ENCODE measurements around the gene AOPEP. TPM values are rescaled to one million over a fixed set of nuclear protein-coding genes. Genes with fewer than 3 reads are reported as not detected.

Gene AOPEP
- total RNA-seq, 1 experiment from 2014 or later = 14.4 TPM

GRCh38 chr9:95098391-95098921 lies 372.0 kb downstream of the AOPEP start:
- H3K4me3 Mint-ChIP-seq = no peak overlapping the region
- TF ChIP-seq ZNF317 (CRISPR knock-in tag; IDR thresholded peaks at IDR 0.05; ENCODE audit: borderline replicate concordance, low read depth) (no peak), SMAD3 (CRISPR knock-in tag; IDR thresholded peaks at IDR 0.05; ENCODE audit: borderline replicate concordance) (no peak), PRRX2 (CRISPR knock-in tag; IDR thresholded peaks at IDR 0.05) (no peak), E2F1 (CRISPR knock-in tag; IDR thresholded peaks at IDR 0.05) (no peak), AFF4 (CRISPR knock-in tag; IDR thresholded peaks at IDR 0.05; ENCODE audit: borderline replicate concordance) (no peak), EMX1 (CRISPR knock-in tag; IDR thresholded peaks at IDR 0.05) (no peak), ZNF219 (CRISPR knock-in tag; IDR thresholded peaks at IDR 0.05; ENCODE audit: borderline replicate concordance) (no peak), GRHL2 (CRISPR knock-in tag; IDR thresholded peaks at IDR 0.05; ENCODE audit: insufficient replicate concordance, severe bottlenecking) (no peak), NFYB (CRISPR knock-in tag; conservative IDR thresholded peaks at IDR 0.05; ENCODE audit: low read depth) (no peak), NFE2L1 (CRISPR knock-in tag; IDR thresholded peaks at IDR 0.05) (no peak), FOXP4 (CRISPR knock-in tag; IDR thresholded peaks at IDR 0.05) (no peak), TCF7 (CRISPR knock-in tag; IDR thresholded peaks at IDR 0.05; ENCODE audit: low read depth) (no peak), ZNF425 (CRISPR knock-in tag; conservative IDR thresholded peaks at IDR 0.05) (no peak), ATF1 (CRISPR knock-in tag; IDR thresholded peaks at IDR 0.05) (no peak), ERG (CRISPR knock-in tag; IDR thresholded peaks at IDR 0.05) (no peak), ZNF232 (CRISPR knock-in tag; IDR thresholded peaks at IDR 0.05) (no peak), JUN (CRISPR knock-in tag; IDR thresholded peaks at IDR 0.05) (no peak)

More at GRCh38 chr9:95098391-95098921, 372.0 kb downstream of the AOPEP start:
- Mint-ChIP-seq H3K36me3 (no peaks in the 10 kb centered on the region), H3K4me1 (peaks cover 36% of the 10 kb centered on the region), H3K27ac (peak overlapping the region; percentile 60; the same call in 1 of the 2 replicates), H3K27me3 (ENCODE audit: low read depth) (no peaks in the 10 kb centered on the region), H3K9me3 (no peaks in the 10 kb centered on the region)
- ATAC-seq = no peak
- POLR2A ChIA-PET = no interaction called here
- DNase-seq (ENCODE audit: low spot score) = no peak
- CTCF ChIA-PET = interaction anchor here (4.9 kb wide), 1 partner anchor 28 kb away, joined by 24 read pairs; no protein-coding TSS in a partner anchor

All from WTC11 (cell line).